LNCAP (cell line): ENCODE measurements around the gene SLC27A1.

Source experiments
- CTCF ChIP-seq: fragments of 450-650 bp; IDR thresholded peaks from 2 replicates; pipeline ENCODE4 v1.5.1; 2017; ENCODE audit warnings: mild to moderate bottlenecking

SLC27A1 gene

DNA sequence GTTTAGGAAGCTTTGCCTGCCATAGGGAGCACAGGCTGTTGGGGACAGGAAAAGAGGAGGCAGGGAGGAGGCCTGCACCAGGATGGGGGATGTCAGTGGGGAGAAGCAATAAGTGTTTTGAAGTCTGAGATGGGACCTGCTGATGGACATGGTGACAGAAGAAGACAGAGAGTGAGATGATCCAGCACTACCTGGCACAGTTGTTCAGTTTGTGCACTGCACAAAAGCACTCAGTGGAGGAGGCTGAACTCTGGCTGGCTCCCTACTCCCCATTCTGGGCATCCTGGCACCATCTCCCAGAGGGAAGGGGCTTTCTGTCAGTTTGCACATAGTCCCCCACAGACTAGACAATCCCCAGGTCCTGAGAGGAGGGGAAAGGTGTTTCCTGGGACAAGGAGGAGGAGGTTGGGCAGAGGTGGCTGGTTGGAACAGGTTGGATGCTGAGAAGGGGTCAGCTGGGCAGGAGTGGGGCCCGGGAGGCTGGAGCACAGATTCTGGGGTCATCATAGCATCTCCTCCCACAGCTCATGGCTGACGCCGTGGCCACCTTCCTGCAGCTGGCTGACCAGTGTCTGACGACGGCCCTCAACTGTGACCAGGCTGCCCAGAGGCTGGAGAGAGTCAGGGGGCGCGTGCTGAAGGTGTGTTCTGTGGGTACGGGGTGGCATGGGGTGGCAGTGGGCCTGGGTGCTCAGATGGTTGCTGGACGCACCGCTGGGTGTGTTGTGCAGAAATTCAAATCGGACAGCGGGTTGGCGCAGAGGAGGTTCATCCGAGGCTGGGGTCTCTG, 72.7 kb downstream of the SLC27A1 start:
- no peak for TF ChIP-seq CTCF

DNA sequence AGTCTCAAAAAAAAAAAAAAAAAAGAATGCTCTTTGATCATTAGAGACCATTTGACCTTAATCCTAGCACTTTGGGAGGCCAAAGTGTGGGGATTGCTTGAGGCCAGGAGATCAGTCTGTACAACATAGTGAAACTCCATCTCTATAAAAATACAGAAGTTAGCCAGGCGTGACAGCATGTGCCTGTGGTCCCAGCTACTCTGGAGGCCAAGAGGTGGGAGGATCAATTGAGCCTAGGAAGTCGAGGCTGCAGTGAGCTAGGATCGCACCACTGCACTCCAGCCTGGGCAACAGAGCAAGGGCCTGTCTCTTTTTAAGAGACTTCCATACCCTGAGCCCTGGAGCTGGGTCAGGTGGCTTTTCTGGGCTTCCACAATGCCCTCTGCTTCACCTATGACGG, 73.7 kb downstream of the SLC27A1 start:
- TF ChIP-seq CTCF = no peak

GRCh38 chr19:17544418-17544817, 74.1 kb downstream of the SLC27A1 start:
- no peak for TF ChIP-seq CTCF

- no peak for TF ChIP-seq CTCF
Measured at GRCh38 chr19:17548145-17548544, 77.8 kb downstream of the SLC27A1 start.

GRCh38 chr19:17549085-17549740, 78.9 kb downstream of the SLC27A1 start:
- no peak for TF ChIP-seq CTCF

DNA sequence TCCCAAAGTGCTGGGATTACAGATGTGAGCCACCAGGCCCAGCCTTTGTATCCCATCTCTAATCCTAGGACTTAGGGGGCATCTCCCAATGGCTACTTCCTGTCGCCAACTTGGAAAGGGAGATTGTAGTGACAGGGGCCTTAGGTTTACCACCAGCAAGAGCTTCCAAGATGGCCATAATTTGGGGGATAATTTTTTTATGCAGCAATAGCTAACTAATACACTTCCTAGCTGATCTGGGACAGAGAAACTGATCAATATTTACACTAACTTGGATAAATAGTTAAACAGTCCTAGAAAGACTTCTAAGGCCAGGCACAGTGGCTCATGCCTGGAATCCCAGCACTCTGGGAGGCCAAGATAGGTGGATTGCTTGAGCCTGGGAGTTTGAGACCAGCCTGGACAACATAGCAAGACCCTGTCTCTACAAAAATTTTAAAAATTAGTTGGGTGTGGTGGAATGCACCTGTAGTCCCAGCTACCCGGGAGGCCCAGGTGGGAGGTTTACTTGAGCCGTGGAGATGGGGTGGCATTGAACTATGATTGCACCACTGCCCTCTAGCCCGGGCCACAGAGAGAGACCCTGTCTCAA, 79.8 kb downstream of the SLC27A1 start:
- TF ChIP-seq CTCF = no peak

DNA sequence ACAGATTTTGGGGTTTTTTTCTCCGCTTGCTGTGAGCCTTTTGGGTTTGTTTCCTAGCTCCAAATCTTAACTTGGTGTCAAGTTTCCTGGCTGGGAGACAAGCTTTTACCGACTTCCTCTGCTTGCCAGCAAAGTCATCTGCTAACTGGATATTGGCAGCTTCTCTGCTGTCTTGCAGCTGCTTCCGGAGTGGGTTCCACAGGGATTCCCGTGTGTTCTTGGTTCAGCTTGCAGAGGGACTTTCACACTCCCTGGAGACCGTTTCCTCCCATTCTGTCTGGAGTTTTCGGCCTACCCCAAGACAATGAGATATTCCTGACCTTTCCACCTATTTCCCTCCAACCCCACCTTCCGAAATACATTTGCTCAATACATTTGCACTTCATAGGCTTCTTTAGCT, 82.9 kb downstream of the SLC27A1 start:
- TF ChIP-seq CTCF = no peak
